ENCODE measurements around the gene PCAT6. TPM values are rescaled to one million over a fixed set of nuclear protein-coding genes. Genes with fewer than 3 reads are reported as not detected.

PCAT6 gene
- total and polyA plus RNA-seq, 2 of the 8 experiments (the other 6 are each of a cell fraction or from before 2014, with no cell fraction given), result 4.6 to 14.7 TPM

DNA sequence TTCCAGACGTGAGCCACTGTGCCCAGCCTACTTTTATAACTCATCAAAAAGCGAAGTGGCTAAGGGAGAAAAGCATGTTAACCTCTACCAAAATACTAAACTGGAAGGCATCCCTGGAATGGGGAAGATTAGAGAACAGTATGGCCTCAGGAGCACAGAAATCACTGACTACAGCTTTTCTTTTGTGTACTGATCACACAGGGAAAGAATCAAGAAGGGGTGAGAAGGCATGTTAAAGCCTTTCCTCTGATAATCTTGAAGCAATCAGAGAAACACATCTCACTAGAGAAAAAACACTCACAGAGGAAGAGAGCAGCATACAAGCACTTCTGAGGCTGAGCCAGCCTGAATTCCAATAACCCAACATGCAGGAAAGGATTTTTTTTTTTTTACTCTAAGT lies 10.7 kb downstream of the PCAT6 start:
- H2BK12ac ChIP-seq (ENCODE audit: low read depth, low read length), result no peak overlapping the region
- H3K4me2 ChIP-seq (ENCODE audit: insufficient read depth in 1 of 2, low read depth in 2 of 2, low read length in 2 of 2), result no peak overlapping the region
- H3K27ac ChIP-seq (ENCODE audit: low read depth, low read length), result no peak overlapping the region
- H3K79me2 ChIP-seq (ENCODE audit: control insufficient read depth in 1 of 2, insufficient read depth in 2 of 2, low read length in 2 of 2), result no peaks in the 10 kb centered on the region
- H3K9ac ChIP-seq (replicated peaks in 1 of 4; ENCODE audit: extremely low read depth in 1 of 4, low read depth in 3 of 4, low read length in 3 of 4), result no peak overlapping the region
- 77% methylated on average over 2 of the region's 2 CpGs; no CpG with 5 or more reads in 1 of the 2 experiments for WGBS, 2 experiments (ENCODE audit: extremely low coverage in 1 of 2, insufficient coverage in 1 of 2, insufficient read length in 1 of 2, insufficient replicate concordance in 2 of 2, low coverage in 1 of 2, low lambda C conversion rate in 2 of 2, missing lambda C conversion rate in 1 of 2)
- H3K14ac ChIP-seq (ENCODE audit: insufficient read length), result no peak overlapping the region
- no peak overlapping the region for H2BK20ac ChIP-seq (ENCODE audit: low read length)
- no peak overlapping the region for H2AFZ ChIP-seq (ENCODE audit: low read length)
- H3K36me3 ChIP-seq (ENCODE audit: control insufficient read depth in 2 of 4, insufficient read depth in 4 of 4, low read length in 3 of 4), result no peaks in the 10 kb centered on the region
- no peaks in the 10 kb centered on the region for H3K23me2 ChIP-seq (ENCODE audit: low read depth, low read length)
- no peaks in the 10 kb centered on the region for H4K20me1 ChIP-seq (replicated peaks in 1 of 2; ENCODE audit: control insufficient read depth in 1 of 2, insufficient read depth in 2 of 2, low read length in 2 of 2)
- ChIA-PET CTCF (ENCODE audit: partially characterized antibody) (interaction anchor here (0.8 to 2.1 kb wide), 3 partner anchors 16 to 106 kb away, joined by 3 to 7 read pairs (median 3); partner anchors contain the start of gene KLHL12), POLR2A (ENCODE audit: partially characterized antibody) (interaction anchor here (1.1 to 8.4 kb wide), 2 partner anchors 10 to 20 kb away, joined by 3 to 47 read pairs; partner anchors contain the start of gene PCAT6)
- no peak overlapping the region for H2BK5ac ChIP-seq (ENCODE audit: low read depth, low read length)
- H2BK15ac ChIP-seq (ENCODE audit: low read length), result no peak overlapping the region
- no peaks in the 10 kb centered on the region for H3K27me3 ChIP-seq (replicated peaks in 1 of 4; ENCODE audit: control insufficient read depth in 3 of 4, extremely low read depth in 1 of 4, insufficient read depth in 3 of 4, low read length in 3 of 4)
- H3K4me3 ChIP-seq (ENCODE audit: extremely low read depth in 1 of 4, insufficient read depth in 2 of 4, low read depth in 3 of 4, low read length in 4 of 4), result no peak overlapping the region
- H4K5ac ChIP-seq (ENCODE audit: insufficient read length, low read depth, low read length), result no peak overlapping the region
- no peak overlapping the region for H3K18ac ChIP-seq (ENCODE audit: extremely low read depth, low read length)
- no peak overlapping the region for H4K91ac ChIP-seq (replicated peaks; ENCODE audit: insufficient read length, low read length)
- no peak overlapping the region for H3K23ac ChIP-seq (ENCODE audit: insufficient read length)
- H3K9me3 ChIP-seq (ENCODE audit: insufficient read depth in 2 of 2, low read depth in 1 of 2, low read length in 1 of 2), result no peaks in the 10 kb centered on the region
- no peaks in the 10 kb centered on the region for H3K79me1 ChIP-seq (ENCODE audit: low read depth, low read length)
- H4K8ac ChIP-seq (ENCODE audit: extremely low read depth, insufficient read depth, low read length), result no peak overlapping the region
- no peak overlapping the region for H2BK120ac ChIP-seq (replicated peaks; ENCODE audit: low read depth, low read length)
- FAIRE-seq (no peak), DNase-seq (ENCODE audit: low read depth in 1 of 2, low spot score in 2 of 2) (no peak)
- TF ChIP-seq RBBP5 (IDR thresholded peaks at IDR 0.05; ENCODE audit: borderline replicate concordance, low read depth, low read length) (no peak), BACH1 (IDR thresholded peaks at IDR 0.05; ENCODE audit: low read length) (no peak), TAF7 (optimal IDR thresholded peaks at IDR 0.05; ENCODE audit: borderline replicate concordance, low read depth, low read length) (no peak), RFX5 (IDR thresholded peaks at IDR 0.05; ENCODE audit: borderline replicate concordance, low read depth, low read length) (no peak), CHD2 (IDR thresholded peaks at IDR 0.05; ENCODE audit: low read length) (no peak)
- H3K56ac ChIP-seq (replicated peaks; ENCODE audit: insufficient read length, low read depth, low read length), result no peak overlapping the region
- H3K4me1 ChIP-seq (replicated peaks in 1 of 4; ENCODE audit: control insufficient read depth in 3 of 4, insufficient read depth in 4 of 4, low read length in 3 of 4), result no peaks in the 10 kb centered on the region
- H2AK5ac ChIP-seq (ENCODE audit: low read depth, low read length), result no peak overlapping the region
- no peak overlapping the region for H3K4ac ChIP-seq (replicated peaks; ENCODE audit: insufficient read length, low read depth, low read length)
